ENCODE results near the gene SPDYE1.

Gene SPDYE1

GRCh38 chr7:44044315-44045225, 46.9 kb downstream of the SPDYE1 start, which contains the start of gene DBNL (continued):
- peak; percentile 38; the same call in 1 of the 2 replicates for TF ChIP-seq ZNF639 (tag by site-specific recombination; IDR thresholded peaks at IDR 0.05)
- TF ChIP-seq ZNF433 (tag by site-specific recombination; IDR thresholded peaks at IDR 0.05; ENCODE audit: low read depth), result no peak
- peak; percentile 52; the same call in 1 of the 2 replicates for TF ChIP-seq ZSCAN30 (tag by site-specific recombination; IDR thresholded peaks at IDR 0.05)
- TF ChIP-seq ZFP69B (tag by site-specific recombination; IDR thresholded peaks at IDR 0.05), result peak; percentile 32; the same call in 1 of the 2 replicates
- TF ChIP-seq, protein P1, sequence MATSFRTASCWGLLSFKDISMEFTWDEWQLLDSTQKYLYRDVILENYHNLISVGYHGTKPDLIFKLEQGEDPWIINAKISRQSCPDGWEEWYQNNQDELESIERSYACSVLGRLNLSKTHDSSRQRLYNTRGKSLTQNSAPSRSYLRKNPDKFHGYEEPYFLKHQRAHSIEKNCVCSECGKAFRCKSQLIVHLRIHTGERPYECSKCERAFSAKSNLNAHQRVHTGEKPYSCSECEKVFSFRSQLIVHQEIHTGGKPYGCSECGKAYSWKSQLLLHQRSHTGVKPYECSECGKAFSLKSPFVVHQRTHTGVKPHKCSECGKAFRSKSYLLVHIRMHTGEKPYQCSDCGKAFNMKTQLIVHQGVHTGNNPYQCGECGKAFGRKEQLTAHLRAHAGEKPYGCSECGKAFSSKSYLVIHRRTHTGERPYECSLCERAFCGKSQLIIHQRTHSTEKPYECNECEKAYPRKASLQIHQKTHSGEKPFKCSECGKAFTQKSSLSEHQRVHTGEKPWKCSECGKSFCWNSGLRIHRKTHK (tag by site-specific recombination; IDR thresholded peaks at IDR 0.05), result no peak
- peak; percentile 79 for TF ChIP-seq ZNF335 (tag by site-specific recombination; conservative IDR thresholded peaks at IDR 0.05)
- no peak for TF ChIP-seq ZNF174 (tag by site-specific recombination; IDR thresholded peaks at IDR 0.05)
- TF ChIP-seq PATZ1 (tag by site-specific recombination; IDR thresholded peaks at IDR 0.05), result peak; percentile 82
- TF ChIP-seq YY1 (tag by site-specific recombination; IDR thresholded peaks at IDR 0.05), result peak; percentile 79
- TF ChIP-seq KLF1 (tag by site-specific recombination; IDR thresholded peaks at IDR 0.05), result peak; percentile 52; the same call in 1 of the 2 replicates
- TF ChIP-seq ZFP37 (tag by site-specific recombination; IDR thresholded peaks at IDR 0.05), result 0 out of 2 replicates have a peak, but pooled peaks have one; percentile 28
- no peak for TF ChIP-seq ZNF404 (tag by site-specific recombination; IDR thresholded peaks at IDR 0.05)
- TF ChIP-seq PRDM1 (tag by site-specific recombination; IDR thresholded peaks at IDR 0.05), result 0 out of 2 replicates have a peak, but pooled peaks have one; percentile 4
- TF ChIP-seq ZNF169 (tag by site-specific recombination; IDR thresholded peaks at IDR 0.05), result no peak
- TF ChIP-seq, protein P2, sequence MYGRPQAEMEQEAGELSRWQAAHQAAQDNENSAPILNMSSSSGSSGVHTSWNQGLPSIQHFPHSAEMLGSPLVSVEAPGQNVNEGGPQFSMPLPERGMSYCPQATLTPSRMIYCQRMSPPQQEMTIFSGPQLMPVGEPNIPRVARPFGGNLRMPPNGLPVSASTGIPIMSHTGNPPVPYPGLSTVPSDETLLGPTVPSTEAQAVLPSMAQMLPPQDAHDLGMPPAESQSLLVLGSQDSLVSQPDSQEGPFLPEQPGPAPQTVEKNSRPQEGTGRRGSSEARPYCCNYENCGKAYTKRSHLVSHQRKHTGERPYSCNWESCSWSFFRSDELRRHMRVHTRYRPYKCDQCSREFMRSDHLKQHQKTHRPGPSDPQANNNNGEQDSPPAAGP (tag by site-specific recombination; IDR thresholded peaks at IDR 0.05), result peak; percentile 58; the same call in 1 of the 2 replicates
- TF ChIP-seq, protein P3, sequence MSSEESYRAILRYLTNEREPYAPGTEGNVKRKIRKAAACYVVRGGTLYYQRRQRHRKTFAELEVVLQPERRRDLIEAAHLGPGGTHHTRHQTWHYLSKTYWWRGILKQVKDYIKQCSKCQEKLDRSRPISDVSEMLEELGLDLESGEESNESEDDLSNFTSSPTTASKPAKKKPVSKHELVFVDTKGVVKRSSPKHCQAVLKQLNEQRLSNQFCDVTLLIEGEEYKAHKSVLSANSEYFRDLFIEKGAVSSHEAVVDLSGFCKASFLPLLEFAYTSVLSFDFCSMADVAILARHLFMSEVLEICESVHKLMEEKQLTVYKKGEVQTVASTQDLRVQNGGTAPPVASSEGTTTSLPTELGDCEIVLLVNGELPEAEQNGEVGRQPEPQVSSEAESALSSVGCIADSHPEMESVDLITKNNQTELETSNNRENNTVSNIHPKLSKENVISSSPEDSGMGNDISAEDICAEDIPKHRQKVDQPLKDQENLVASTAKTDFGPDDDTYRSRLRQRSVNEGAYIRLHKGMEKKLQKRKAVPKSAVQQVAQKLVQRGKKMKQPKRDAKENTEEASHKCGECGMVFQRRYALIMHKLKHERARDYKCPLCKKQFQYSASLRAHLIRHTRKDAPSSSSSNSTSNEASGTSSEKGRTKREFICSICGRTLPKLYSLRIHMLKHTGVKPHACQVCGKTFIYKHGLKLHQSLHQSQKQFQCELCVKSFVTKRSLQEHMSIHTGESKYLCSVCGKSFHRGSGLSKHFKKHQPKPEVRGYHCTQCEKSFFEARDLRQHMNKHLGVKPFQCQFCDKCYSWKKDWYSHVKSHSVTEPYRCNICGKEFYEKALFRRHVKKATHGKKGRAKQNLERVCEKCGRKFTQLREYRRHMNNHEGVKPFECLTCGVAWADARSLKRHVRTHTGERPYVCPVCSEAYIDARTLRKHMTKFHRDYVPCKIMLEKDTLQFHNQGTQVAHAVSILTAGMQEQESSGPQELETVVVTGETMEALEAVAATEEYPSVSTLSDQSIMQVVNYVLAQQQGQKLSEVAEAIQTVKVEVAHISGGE (tag by site-specific recombination; conservative IDR thresholded peaks at IDR 0.05; ENCODE audit: low read depth), result peak; percentile 98
- peak; percentile 41; the same call in 1 of the 2 replicates for TF ChIP-seq GLI4 (tag by site-specific recombination; IDR thresholded peaks at IDR 0.05)
- TF ChIP-seq IKZF3 (tag by site-specific recombination; IDR thresholded peaks at IDR 0.05), result no peak
- TF ChIP-seq ZBTB17 (tag by site-specific recombination; IDR thresholded peaks at IDR 0.05), result peak; percentile 97
- TF ChIP-seq, protein P4, sequence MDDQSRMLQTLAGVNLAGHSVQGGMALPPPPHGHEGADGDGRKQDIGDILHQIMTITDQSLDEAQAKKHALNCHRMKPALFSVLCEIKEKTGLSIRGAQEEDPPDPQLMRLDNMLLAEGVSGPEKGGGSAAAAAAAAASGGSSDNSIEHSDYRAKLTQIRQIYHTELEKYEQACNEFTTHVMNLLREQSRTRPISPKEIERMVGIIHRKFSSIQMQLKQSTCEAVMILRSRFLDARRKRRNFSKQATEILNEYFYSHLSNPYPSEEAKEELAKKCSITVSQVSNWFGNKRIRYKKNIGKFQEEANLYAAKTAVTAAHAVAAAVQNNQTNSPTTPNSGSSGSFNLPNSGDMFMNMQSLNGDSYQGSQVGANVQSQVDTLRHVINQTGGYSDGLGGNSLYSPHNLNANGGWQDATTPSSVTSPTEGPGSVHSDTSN (CRISPR knock-in tag; IDR thresholded peaks at IDR 0.05), result peak; percentile 75; the same call in 1 of the 2 replicates
- TF ChIP-seq ZNF629 (tag by site-specific recombination; IDR thresholded peaks at IDR 0.05), result peak; percentile 50; the same call in 1 of the 2 replicates
- no peak; the same call in 1 of the 2 replicates for TF ChIP-seq HIC1 (tag by site-specific recombination; IDR thresholded peaks at IDR 0.05)
- TF ChIP-seq GLIS2 (tag by site-specific recombination; IDR thresholded peaks at IDR 0.05), result peak; percentile 78
- TF ChIP-seq GLIS1 (tag by site-specific recombination; IDR thresholded peaks at IDR 0.05), result 0 out of 2 replicates have a peak, but pooled peaks have one; percentile 17
- TF ChIP-seq KLF9 (tag by site-specific recombination; IDR thresholded peaks at IDR 0.05; ENCODE audit: low read depth), result peak; percentile 67
